ENCODE results near the gene CUL5. TPM values are rescaled to one million over a fixed set of nuclear protein-coding genes. Genes with fewer than 3 reads are reported as not detected.

Gene CUL5
- polyA plus RNA-seq, 1 donor (not counting 4 experiments of a cell fraction or from before 2014, with no cell fraction given), result 15.1 TPM

DNA sequence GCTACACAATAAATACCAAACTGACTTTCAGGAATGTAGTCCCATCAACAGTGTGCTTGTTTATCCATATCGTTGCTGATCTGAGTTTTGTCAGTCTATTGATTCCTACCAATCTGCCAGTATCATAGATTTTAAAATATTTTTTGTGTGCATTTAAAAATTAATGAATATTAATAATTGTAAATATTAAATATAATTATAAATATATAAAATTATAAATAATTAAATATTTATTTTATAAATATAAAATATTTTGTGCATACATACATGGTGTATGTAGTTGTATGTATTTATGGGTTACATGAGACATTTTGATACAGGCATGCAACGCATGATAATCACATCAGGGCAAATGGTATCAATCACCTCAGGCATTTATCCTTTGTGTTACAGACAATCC lies 53.6 kb downstream of the CUL5 start:
- no peaks in the 10 kb centered on the region for H3K9me3 ChIP-seq (ENCODE audit: control insufficient read depth, low read depth, low read length)
- DNase-seq (ENCODE audit: low read depth, low spot score), result no peak
- H3K79me2 ChIP-seq (ENCODE audit: control insufficient read depth, insufficient read depth, low read length), result peaks cover 2% of the 10 kb centered on the region
- H3K9me1 ChIP-seq (ENCODE audit: control insufficient read depth, extremely low read depth, insufficient read depth, low read length), result no peaks in the 10 kb centered on the region
- peaks cover 2 to 8% of the 10 kb centered on the region in 2 experiments for H3K36me3 ChIP-seq (ENCODE audit: control insufficient read depth in 2 of 2, extremely low read depth in 1 of 2, insufficient read depth in 2 of 2, low read length in 2 of 2)
- H3K9ac ChIP-seq (ENCODE audit: control insufficient read depth, extremely low read depth, insufficient read depth, low read length), result no peak overlapping the region
- TF ChIP-seq EZH2 (IDR thresholded peaks at IDR 0.05; ENCODE audit: low read length), result no peak
- TF ChIP-seq CTCF (optimal IDR thresholded peaks at IDR 0.05 in 1 of 3, IDR thresholded peaks at IDR 0.05 in 1 of 3, conservative IDR thresholded peaks at IDR 0.05 in 1 of 3; ENCODE audit: extremely low read depth in 1 of 3, insufficient read depth in 2 of 3, low read length in 3 of 3), result no peak
- dilution Hi-C loops (cut with MboI; ENCODE audit: extremely low pct_ligation_motif_present, low sequenced_read_pairs), result no loop called here
- no peak overlapping the region for H3K27ac ChIP-seq (ENCODE audit: control insufficient read depth, insufficient read depth, low read length)
- peaks cover 2% of the 10 kb centered on the region for H4K20me1 ChIP-seq (ENCODE audit: control insufficient read depth, extremely low read depth, insufficient read depth, low read length)
- no peak overlapping the region for H2AFZ ChIP-seq (ENCODE audit: control insufficient read depth, low read length)
- H3K4me2 ChIP-seq (ENCODE audit: control insufficient read depth, extremely low read depth, insufficient read depth, low read depth, low read length), result no peak overlapping the region
- no peaks in the 10 kb centered on the region for H3K27me3 ChIP-seq (ENCODE audit: control insufficient read depth, extremely low read depth, insufficient read depth, low read length)
- FAIRE-seq, result no peak
- H3K4me1 ChIP-seq (ENCODE audit: control insufficient read depth, extremely low read depth, insufficient read depth, low read length), result no peaks in the 10 kb centered on the region
- no peak overlapping the region for H3K4me3 ChIP-seq (ENCODE audit: control insufficient read depth in 2 of 3, extremely low read depth in 1 of 3, insufficient read depth in 2 of 3, low read depth in 1 of 3, low read length in 3 of 3)

DNA sequence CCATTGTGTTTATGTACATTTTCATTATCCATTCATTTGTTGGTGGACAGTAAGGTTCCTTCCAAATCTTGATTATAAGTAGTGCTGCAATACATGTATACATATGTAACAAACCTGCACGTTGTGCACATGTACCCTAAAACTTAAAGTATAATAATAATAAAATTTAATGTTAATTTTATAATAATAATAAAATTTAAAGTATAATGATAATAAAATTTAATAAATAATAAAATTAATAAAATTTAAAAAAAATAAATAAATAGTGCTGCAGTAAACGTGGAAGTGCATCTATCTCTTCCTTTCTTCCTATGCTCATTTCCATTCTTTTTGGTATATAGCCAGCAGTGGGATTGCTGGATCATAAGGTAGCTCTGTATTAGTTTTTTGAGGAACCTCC lies 54.7 kb downstream of the CUL5 start:
- Histone ChIP-seq H3K27me3 (ENCODE audit: control insufficient read depth, extremely low read depth, insufficient read depth, low read length) (no peaks in the 10 kb centered on the region), H3K79me2 (ENCODE audit: control insufficient read depth, insufficient read depth, low read length) (peaks cover 2% of the 10 kb centered on the region), H2AFZ (ENCODE audit: control insufficient read depth, low read length) (no peak overlapping the region), H3K9me3 (ENCODE audit: control insufficient read depth, low read depth, low read length) (no peaks in the 10 kb centered on the region), H3K27ac (ENCODE audit: control insufficient read depth, insufficient read depth, low read length) (no peak overlapping the region), H3K4me3 (ENCODE audit: control insufficient read depth in 2 of 3, extremely low read depth in 1 of 3, insufficient read depth in 2 of 3, low read depth in 1 of 3, low read length in 3 of 3) (no peak overlapping the region), H3K9ac (ENCODE audit: control insufficient read depth, extremely low read depth, insufficient read depth, low read length) (no peak overlapping the region), H3K9me1 (ENCODE audit: control insufficient read depth, extremely low read depth, insufficient read depth, low read length) (no peaks in the 10 kb centered on the region), H3K4me1 (ENCODE audit: control insufficient read depth, extremely low read depth, insufficient read depth, low read length) (no peaks in the 10 kb centered on the region), H4K20me1 (ENCODE audit: control insufficient read depth, extremely low read depth, insufficient read depth, low read length) (peaks cover 2% of the 10 kb centered on the region), H3K36me3 (ENCODE audit: control insufficient read depth in 2 of 2, extremely low read depth in 1 of 2, insufficient read depth in 2 of 2, low read length in 2 of 2) (peaks cover 0 to 8% of the 10 kb centered on the region in 2 experiments), H3K4me2 (ENCODE audit: control insufficient read depth, extremely low read depth, insufficient read depth, low read depth, low read length) (no peak overlapping the region)
- FAIRE-seq (no peak), DNase-seq (ENCODE audit: low read depth, low spot score) (no peak)
- dilution Hi-C loops (cut with MboI; ENCODE audit: extremely low pct_ligation_motif_present, low sequenced_read_pairs), result no loop called here
- no peak for TF ChIP-seq CTCF (optimal IDR thresholded peaks at IDR 0.05 in 1 of 3, IDR thresholded peaks at IDR 0.05 in 1 of 3, conservative IDR thresholded peaks at IDR 0.05 in 1 of 3; ENCODE audit: extremely low read depth in 1 of 3, insufficient read depth in 2 of 3, low read length in 3 of 3)
- TF ChIP-seq EZH2 (IDR thresholded peaks at IDR 0.05; ENCODE audit: low read length), result no peak
